HG03460 (cell line): Measurements from ENCODE around the gene NCF1.
"Not testable (repeated sequence)": the region's sequence is repeated elsewhere in the genome, so short reads cannot be mapped to it uniquely, and the experiment has no call there.

Experiments used
- ATAC-seq: cut with Tn5 transposase; IDR thresholded peaks from one replicate; pipeline ENCODE4 v1.9.1; 2021; ENCODE audit not compliant: unreplicated experiment

The NCF1 gene

DNA sequence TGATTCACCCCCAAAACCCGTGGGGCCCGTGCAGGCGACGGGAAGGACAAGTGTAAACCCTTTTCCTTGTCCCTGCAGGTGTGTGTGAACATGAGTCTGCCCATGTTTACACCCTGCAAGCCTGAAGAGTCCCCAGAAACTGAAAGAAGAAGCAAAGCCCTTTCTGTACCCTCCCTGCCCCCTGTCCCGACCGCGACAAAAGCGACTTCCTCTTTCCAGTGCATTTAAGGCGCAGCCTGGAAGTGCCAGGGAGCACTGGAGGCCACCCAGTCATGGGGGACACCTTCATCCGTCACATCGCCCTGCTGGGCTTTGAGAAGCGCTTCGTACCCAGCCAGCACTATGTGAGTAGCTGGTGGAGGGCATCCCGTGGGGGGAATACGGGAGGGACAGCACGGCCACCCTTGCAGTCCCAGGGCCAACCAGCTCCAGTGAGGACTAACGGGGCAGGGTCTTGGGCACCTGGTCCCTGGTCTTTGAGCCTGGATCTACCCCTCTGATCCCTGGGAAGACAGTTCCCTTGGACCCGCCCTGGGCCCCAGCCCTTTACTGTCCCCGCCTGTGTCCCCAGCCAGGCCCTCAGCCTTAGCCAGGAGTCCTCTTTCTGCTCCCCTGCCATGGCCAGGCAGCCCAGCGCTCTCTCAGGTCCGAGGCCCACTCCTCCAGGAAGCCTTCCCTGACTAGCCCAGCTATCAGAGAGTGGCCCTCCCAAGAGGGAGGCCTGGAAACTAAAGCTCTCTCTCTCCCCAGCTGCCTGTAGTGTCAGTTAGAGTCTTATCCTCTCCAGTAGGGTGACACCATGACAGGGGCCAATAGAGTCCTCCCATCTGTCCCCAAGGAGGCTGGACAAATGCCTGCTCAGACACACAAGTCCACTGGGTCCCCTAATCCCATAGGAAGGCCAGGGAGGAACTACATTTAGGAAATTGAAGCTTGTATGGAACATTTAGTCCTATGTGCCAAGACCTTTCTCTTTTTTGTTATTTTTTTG is at the start of gene NCF1:
NCF1 (plus strand) TSS at position 252 of the 991 bp plus-strand sequence; CDS start at position 273, 21 bp downstream.
- ATAC-seq, result peak; percentile 83

DNA sequence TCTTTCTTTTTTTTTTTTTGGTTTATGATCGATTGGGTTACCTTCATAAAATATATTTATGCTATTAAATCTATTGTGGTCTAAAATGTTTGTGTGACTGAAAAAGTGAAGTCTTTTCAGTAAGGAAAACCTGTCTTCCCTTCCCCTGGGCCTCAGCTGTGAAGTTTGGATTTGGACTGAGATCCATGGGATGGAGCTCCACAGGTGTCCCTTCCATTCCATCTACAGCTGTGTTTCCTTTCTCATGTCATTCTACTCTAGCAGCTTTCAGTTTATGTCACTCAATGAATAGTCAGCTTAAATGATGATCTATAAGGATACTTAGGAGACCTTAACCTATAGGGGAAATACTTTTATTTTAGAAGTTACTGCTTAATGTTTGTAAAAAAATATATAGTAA is 48.0 kb upstream of the NCF1 start:
- no peak for ATAC-seq

DNA sequence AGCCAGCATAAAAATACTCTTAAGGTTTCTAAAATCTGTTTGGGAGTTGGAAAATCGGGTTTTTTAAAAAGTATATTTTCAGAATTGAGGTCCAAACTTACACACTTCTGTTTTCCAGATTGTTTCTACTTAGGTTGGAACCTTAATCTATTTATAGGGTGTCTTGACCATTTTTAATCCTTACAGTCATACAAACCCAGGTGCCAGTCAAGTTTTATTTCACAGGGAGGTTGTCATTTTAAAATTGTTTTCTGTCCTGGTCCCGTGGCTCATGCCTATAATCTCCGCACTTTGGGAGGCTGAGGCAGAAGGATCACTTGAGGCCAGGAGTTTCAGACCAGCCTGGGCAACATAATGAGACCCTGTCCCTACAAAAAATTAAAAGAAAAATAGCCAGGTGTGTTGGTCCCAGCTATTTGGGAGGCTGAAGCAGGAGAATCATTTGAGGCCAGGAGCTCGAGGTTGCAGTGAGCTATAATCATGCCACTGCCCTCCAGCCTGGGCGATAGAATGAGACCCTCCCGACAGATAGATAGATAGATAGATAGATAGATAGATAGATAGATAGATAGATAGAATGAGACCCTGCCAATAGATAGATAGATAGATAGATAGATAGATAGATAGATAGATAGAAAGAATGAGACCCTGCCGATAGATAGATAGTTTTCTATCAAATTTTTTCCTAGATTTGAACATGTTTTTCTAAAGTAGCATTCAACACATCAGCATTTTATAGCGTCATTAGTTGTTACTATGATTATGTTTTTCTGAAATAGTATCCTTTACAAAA is 47.3 kb upstream of the NCF1 start:
- no peak for ATAC-seq

- not testable (repeated sequence) for ATAC-seq
Measured at GRCh38 chr7:74728686-74729085, 45.1 kb upstream of the NCF1 start.

DNA sequence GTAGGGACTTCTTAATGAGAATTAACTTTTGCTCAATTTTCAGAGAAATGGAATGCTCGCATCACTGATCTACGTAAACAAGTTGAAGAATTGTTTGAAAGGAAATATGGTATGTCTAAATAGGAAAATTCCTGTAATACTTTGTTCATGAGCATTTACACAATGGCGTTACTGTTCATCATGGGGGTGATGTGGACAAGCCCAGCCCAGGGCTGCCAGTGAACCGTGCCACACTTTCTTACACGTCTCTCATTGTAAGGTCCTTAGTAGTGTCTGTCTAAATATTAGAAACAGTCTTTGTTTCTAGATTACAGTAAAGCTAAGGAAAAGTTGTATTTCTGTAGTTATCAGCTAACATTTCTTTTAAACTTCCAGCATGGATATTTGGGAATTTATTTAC is 43.6 kb upstream of the NCF1 start:
- not testable (repeated sequence) for ATAC-seq

- ATAC-seq, result not testable (repeated sequence)
Measured at GRCh38 chr7:74739974-74740703, 33.7 kb upstream of the NCF1 start.

- not testable (repeated sequence) for ATAC-seq
Measured at GRCh38 chr7:74743936-74744557, 29.8 kb upstream of the NCF1 start.

GRCh38 chr7:74753921-74754482 is 19.8 kb upstream of the NCF1 start:
- ATAC-seq, result not testable (repeated sequence)

- not testable (repeated sequence) for ATAC-seq
Measured at GRCh38 chr7:74756673-74757072, 17.1 kb upstream of the NCF1 start.

- ATAC-seq, result not testable (repeated sequence)
Measured at GRCh38 chr7:74758268-74758667, 15.5 kb upstream of the NCF1 start.

DNA sequence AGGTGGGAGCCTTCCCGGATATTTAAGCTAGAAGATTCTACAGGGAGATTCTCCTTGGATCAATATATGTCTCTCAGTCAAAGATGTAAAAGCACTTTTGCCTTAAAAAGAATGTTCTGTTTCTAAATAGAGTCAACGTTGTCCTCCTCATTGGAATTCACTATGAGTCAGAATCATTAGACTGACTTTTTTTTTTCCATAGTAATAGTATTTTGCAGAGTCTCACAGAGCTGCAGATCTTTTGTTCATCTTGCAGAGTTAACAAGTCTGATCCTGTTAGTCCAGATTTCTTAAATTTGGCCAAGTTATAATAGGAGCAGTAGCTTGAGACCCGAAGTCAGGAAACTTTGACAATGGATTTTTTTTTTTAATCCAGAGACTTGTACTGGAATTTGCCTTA is 14.8 kb upstream of the NCF1 start:
- not testable (repeated sequence) for ATAC-seq

GRCh38 chr7:74765205-74765918 is 8.4 kb upstream of the NCF1 start:
- peak; percentile 33 for ATAC-seq

DNA sequence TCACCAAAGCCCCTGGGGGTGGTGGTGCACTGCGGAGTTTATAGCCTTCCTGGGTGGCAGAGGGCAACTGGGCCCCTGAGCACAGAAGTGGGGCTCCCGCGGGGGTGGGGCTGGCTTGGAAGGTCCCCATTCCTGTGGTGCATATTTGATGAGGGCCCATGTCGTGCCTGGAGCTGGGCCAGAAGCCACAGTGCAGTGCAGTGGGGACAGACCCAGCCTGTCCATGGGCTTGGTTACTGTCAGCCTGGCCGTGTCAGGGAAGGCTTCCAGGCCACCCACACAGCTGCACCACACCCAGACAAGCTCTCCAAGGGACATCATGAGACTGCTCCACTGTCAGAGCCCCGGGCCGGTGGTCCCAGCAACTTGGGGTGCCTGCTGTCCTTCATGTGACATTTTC is 7.3 kb upstream of the NCF1 start:
- ATAC-seq, result not testable (repeated sequence)

DNA sequence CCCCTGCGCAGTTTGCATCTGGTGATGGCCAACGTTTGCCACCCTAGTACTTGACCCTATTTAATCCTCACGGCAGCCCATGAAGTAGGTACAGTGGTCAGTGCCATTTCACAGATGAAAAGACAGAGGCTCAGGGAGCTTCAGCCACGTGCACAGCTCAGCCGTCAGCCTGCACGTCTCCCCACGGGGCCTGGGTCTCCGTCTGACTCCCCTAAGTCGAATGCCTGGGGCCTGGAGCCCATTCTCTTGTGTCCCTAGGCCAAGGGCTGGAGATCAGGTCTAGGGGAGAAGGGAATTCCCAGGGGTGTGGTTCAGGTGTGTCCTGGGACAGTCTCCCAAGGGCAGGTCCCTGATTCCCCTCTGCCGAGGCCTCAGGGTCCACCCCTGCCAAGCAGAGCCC is 6.8 kb upstream of the NCF1 start:
- not testable (repeated sequence) for ATAC-seq

- not testable (repeated sequence) for ATAC-seq
Measured at GRCh38 chr7:74770062-74770461, 3.7 kb upstream of the NCF1 start.

GRCh38 chr7:74772093-74772492 is 1.7 kb upstream of the NCF1 start:
- ATAC-seq, result not testable (repeated sequence)

- not testable (repeated sequence) for ATAC-seq
Measured at GRCh38 chr7:74775111-74775510, 1.3 kb downstream of the NCF1 start.

- not testable (repeated sequence) for ATAC-seq
Measured at GRCh38 chr7:74779053-74779452, 5.2 kb downstream of the NCF1 start.

GRCh38 chr7:74781746-74782145 is 7.9 kb downstream of the NCF1 start:
- ATAC-seq, result not testable (repeated sequence)
